WTC11 (cell line): ENCODE data around the gene DYNC1I1. TPM values are rescaled to one million over a fixed set of nuclear protein-coding genes. Genes with fewer than 3 reads are reported as not detected.

ENCODE experiments used
- ATAC-seq: fragments of 200-7000 bp; cut with Tn5 transposase; 2 replicates; pipeline ENCODE4 v1.10.0; 2021; ENCODE audit warnings: mild to moderate bottlenecking, moderate library complexity
- CTCF ChIA-PET: fragments of 300-600 bp; sonication (Branson Sonifier 250); formaldehyde crosslinking; loops from one replicate; lab custom pipeline; 2021; ENCODE audit warnings: antibody characterized with exemption; lab: Charles Lee
- POLR2A ChIA-PET: fragments of 350-600 bp; sonication (Branson Sonifier 250); formaldehyde crosslinking; loops from one replicate; lab custom pipeline; 2021; ENCODE audit warnings: antibody characterized with exemption; lab: Charles Lee
- DNase-seq: peaks from one replicate; pipeline ENCODE4 v3.0.0; 2021; ENCODE audit warnings: low spot score
- H3K27ac Mint-ChIP-seq: 2 replicates; pipeline ENCODE4 v1.8.0; 2021; ENCODE audit warnings: mixed read lengths
- H3K27me3 Mint-ChIP-seq: 2 replicates; pipeline ENCODE4 v1.8.0; 2021; ENCODE audit warnings: low read depth, mild to moderate bottlenecking, moderate library complexity, mixed read lengths
- H3K36me3 Mint-ChIP-seq: 2 replicates; pipeline ENCODE4 v1.8.0; 2021; ENCODE audit warnings: mixed read lengths
- H3K4me1 Mint-ChIP-seq: 2 replicates; pipeline ENCODE4 v1.8.0; 2022; ENCODE audit warnings: mixed read lengths
- H3K4me3 Mint-ChIP-seq: 2 replicates; pipeline ENCODE4 v1.8.0; 2021; ENCODE audit warnings: mild to moderate bottlenecking, moderate library complexity, mixed read lengths
- H3K9me3 Mint-ChIP-seq: 2 replicates; pipeline ENCODE4 v1.8.0; 2021; ENCODE audit warnings: mixed read lengths
- ELF4 ChIP-seq: sonication (generic); formaldehyde crosslinking; IDR thresholded peaks from 2 replicates; pipeline ENCODE4 v1.8.1; 2022; ENCODE audit warnings: low read depth, mild to moderate bottlenecking, moderate library complexity, missing genetic modification reagents
- MYBL2 ChIP-seq: sonication (generic); formaldehyde crosslinking; IDR thresholded peaks from 2 replicates; pipeline ENCODE4 v1.8.1; 2023; ENCODE audit warnings: mild to moderate bottlenecking, moderate library complexity, missing genetic modification reagents
- SMAD4 ChIP-seq: sonication (generic); formaldehyde crosslinking; IDR thresholded peaks from 2 replicates; pipeline ENCODE4 v1.8.0; 2022; ENCODE audit warnings: mild to moderate bottlenecking, missing genetic modification reagents
- ZNF423 ChIP-seq: fragments of 250-450 bp; sonication (Bioruptor Pico); IDR thresholded peaks from 2 replicates; pipeline ENCODE4 v2.1.2; 2022; ENCODE audit warnings: mild to moderate bottlenecking, moderate library complexity
- total RNA-seq: library from RNA; stranded (reverse); gene quantifications from 3 replicates; pipeline ENCODE4 v1.2.3, GENCODE V29; 2021
- TF ChIP-seq, protein P1 (sequence below): sonication (generic); formaldehyde crosslinking; conservative IDR thresholded peaks from 2 replicates; pipeline ENCODE4 v1.8.1; 2023; ENCODE audit warnings: mild to moderate bottlenecking, low read depth, missing genetic modification reagents, moderate library complexity
- TF ChIP-seq, protein P2 (sequence below): sonication (generic); formaldehyde crosslinking; IDR thresholded peaks from 2 replicates; pipeline ENCODE4 v1.8.0; 2022; ENCODE audit warnings: mild to moderate bottlenecking, missing genetic modification reagents
- TF ChIP-seq, protein P3 (sequence below): sonication (generic); formaldehyde crosslinking; IDR thresholded peaks from 2 replicates; pipeline ENCODE4 v1.8.1; 2022; ENCODE audit warnings: missing genetic modification reagents, borderline replicate concordance
- TF ChIP-seq, protein P4 (sequence below): sonication (generic); formaldehyde crosslinking; IDR thresholded peaks from 2 replicates; pipeline ENCODE4 v1.8.1; 2023; ENCODE audit warnings: mild to moderate bottlenecking, missing genetic modification reagents, borderline replicate concordance
- TF ChIP-seq, protein P5 (sequence below): sonication (generic); formaldehyde crosslinking; conservative IDR thresholded peaks from 2 replicates; pipeline ENCODE4 v1.8.1; 2022; ENCODE audit warnings: mild to moderate bottlenecking, missing genetic modification reagents
- TF ChIP-seq, protein P6 (sequence below): sonication (generic); formaldehyde crosslinking; IDR thresholded peaks from 2 replicates; pipeline ENCODE4 v1.8.0; 2023; ENCODE audit warnings: missing genetic modification reagents, mild to moderate bottlenecking, borderline replicate concordance
- TF ChIP-seq, protein P7 (sequence below): sonication (generic); formaldehyde crosslinking; IDR thresholded peaks from 2 replicates; pipeline ENCODE4 v1.8.0; 2022; ENCODE audit warnings: mild to moderate bottlenecking, missing genetic modification reagents

The DYNC1I1 gene
- total RNA-seq, 1 experiment from 2014 or later = 2.8 TPM

DNA sequence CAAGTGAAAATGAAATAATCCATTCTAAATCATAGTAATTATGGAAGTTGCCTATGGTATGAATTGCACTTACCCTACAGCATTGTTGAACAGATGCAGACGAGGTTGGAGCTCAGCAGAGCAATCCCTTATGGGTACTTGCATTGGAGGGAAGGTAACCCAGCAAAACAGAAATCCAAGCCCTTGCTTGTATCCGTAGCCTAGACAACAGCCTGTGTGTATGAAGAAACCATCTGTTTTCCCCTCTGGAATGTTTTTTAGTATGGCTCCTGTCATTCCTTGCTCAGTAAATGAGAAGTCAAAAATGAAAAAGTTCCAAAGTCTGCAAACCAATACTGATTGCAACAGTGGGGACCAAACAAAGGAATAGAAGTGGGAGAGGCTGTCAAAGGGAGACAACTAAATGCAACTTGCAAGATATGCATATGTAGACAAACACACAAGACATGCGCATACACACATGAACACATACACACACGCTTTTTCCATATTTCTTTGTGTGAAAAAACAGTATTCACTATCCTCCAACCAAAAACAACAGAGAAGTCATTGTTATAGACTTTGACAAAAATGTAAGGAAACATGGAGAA, 260.8 kb downstream of the DYNC1I1 start:
- no peak overlapping the region for H3K27ac Mint-ChIP-seq
- no peaks in the 10 kb centered on the region for H3K27me3 Mint-ChIP-seq
- TF ChIP-seq SMAD4 = no peak
- TF ChIP-seq, protein P1, sequence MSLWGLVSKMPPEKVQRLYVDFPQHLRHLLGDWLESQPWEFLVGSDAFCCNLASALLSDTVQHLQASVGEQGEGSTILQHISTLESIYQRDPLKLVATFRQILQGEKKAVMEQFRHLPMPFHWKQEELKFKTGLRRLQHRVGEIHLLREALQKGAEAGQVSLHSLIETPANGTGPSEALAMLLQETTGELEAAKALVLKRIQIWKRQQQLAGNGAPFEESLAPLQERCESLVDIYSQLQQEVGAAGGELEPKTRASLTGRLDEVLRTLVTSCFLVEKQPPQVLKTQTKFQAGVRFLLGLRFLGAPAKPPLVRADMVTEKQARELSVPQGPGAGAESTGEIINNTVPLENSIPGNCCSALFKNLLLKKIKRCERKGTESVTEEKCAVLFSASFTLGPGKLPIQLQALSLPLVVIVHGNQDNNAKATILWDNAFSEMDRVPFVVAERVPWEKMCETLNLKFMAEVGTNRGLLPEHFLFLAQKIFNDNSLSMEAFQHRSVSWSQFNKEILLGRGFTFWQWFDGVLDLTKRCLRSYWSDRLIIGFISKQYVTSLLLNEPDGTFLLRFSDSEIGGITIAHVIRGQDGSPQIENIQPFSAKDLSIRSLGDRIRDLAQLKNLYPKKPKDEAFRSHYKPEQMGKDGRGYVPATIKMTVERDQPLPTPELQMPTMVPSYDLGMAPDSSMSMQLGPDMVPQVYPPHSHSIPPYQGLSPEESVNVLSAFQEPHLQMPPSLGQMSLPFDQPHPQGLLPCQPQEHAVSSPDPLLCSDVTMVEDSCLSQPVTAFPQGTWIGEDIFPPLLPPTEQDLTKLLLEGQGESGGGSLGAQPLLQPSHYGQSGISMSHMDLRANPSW = no peak
- TF ChIP-seq, protein P2, sequence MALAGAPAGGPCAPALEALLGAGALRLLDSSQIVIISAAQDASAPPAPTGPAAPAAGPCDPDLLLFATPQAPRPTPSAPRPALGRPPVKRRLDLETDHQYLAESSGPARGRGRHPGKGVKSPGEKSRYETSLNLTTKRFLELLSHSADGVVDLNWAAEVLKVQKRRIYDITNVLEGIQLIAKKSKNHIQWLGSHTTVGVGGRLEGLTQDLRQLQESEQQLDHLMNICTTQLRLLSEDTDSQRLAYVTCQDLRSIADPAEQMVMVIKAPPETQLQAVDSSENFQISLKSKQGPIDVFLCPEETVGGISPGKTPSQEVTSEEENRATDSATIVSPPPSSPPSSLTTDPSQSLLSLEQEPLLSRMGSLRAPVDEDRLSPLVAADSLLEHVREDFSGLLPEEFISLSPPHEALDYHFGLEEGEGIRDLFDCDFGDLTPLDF = no peak
- TF ChIP-seq MYBL2 (CRISPR knock-in tag) = no peak
- no peak for TF ChIP-seq ELF4 (CRISPR knock-in tag)
- TF ChIP-seq, protein P3, sequence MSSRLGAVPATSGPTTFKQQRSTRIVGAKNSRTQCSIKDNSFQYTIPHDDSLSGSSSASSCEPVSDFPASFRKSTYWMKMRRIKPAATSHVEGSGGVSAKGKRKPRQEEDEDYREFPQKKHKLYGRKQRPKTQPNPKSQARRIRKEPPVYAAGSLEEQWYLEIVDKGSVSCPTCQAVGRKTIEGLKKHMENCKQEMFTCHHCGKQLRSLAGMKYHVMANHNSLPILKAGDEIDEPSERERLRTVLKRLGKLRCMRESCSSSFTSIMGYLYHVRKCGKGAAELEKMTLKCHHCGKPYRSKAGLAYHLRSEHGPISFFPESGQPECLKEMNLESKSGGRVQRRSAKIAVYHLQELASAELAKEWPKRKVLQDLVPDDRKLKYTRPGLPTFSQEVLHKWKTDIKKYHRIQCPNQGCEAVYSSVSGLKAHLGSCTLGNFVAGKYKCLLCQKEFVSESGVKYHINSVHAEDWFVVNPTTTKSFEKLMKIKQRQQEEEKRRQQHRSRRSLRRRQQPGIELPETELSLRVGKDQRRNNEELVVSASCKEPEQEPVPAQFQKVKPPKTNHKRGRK (CRISPR knock-in tag) = no peak
- TF ChIP-seq, protein P4, sequence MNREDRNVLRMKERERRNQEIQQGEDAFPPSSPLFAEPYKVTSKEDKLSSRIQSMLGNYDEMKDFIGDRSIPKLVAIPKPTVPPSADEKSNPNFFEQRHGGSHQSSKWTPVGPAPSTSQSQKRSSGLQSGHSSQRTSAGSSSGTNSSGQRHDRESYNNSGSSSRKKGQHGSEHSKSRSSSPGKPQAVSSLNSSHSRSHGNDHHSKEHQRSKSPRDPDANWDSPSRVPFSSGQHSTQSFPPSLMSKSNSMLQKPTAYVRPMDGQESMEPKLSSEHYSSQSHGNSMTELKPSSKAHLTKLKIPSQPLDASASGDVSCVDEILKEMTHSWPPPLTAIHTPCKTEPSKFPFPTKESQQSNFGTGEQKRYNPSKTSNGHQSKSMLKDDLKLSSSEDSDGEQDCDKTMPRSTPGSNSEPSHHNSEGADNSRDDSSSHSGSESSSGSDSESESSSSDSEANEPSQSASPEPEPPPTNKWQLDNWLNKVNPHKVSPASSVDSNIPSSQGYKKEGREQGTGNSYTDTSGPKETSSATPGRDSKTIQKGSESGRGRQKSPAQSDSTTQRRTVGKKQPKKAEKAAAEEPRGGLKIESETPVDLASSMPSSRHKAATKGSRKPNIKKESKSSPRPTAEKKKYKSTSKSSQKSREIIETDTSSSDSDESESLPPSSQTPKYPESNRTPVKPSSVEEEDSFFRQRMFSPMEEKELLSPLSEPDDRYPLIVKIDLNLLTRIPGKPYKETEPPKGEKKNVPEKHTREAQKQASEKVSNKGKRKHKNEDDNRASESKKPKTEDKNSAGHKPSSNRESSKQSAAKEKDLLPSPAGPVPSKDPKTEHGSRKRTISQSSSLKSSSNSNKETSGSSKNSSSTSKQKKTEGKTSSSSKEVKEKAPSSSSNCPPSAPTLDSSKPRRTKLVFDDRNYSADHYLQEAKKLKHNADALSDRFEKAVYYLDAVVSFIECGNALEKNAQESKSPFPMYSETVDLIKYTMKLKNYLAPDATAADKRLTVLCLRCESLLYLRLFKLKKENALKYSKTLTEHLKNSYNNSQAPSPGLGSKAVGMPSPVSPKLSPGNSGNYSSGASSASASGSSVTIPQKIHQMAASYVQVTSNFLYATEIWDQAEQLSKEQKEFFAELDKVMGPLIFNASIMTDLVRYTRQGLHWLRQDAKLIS = no peak
- TF ChIP-seq, protein P5, sequence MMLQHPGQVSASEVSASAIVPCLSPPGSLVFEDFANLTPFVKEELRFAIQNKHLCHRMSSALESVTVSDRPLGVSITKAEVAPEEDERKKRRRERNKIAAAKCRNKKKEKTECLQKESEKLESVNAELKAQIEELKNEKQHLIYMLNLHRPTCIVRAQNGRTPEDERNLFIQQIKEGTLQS = no peak
- TF ChIP-seq, protein P6, sequence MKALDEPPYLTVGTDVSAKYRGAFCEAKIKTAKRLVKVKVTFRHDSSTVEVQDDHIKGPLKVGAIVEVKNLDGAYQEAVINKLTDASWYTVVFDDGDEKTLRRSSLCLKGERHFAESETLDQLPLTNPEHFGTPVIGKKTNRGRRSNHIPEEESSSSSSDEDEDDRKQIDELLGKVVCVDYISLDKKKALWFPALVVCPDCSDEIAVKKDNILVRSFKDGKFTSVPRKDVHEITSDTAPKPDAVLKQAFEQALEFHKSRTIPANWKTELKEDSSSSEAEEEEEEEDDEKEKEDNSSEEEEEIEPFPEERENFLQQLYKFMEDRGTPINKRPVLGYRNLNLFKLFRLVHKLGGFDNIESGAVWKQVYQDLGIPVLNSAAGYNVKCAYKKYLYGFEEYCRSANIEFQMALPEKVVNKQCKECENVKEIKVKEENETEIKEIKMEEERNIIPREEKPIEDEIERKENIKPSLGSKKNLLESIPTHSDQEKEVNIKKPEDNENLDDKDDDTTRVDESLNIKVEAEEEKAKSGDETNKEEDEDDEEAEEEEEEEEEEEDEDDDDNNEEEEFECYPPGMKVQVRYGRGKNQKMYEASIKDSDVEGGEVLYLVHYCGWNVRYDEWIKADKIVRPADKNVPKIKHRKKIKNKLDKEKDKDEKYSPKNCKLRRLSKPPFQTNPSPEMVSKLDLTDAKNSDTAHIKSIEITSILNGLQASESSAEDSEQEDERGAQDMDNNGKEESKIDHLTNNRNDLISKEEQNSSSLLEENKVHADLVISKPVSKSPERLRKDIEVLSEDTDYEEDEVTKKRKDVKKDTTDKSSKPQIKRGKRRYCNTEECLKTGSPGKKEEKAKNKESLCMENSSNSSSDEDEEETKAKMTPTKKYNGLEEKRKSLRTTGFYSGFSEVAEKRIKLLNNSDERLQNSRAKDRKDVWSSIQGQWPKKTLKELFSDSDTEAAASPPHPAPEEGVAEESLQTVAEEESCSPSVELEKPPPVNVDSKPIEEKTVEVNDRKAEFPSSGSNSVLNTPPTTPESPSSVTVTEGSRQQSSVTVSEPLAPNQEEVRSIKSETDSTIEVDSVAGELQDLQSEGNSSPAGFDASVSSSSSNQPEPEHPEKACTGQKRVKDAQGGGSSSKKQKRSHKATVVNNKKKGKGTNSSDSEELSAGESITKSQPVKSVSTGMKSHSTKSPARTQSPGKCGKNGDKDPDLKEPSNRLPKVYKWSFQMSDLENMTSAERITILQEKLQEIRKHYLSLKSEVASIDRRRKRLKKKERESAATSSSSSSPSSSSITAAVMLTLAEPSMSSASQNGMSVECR = no peak
- no peak for TF ChIP-seq ZNF423
- TF ChIP-seq, protein P7, sequence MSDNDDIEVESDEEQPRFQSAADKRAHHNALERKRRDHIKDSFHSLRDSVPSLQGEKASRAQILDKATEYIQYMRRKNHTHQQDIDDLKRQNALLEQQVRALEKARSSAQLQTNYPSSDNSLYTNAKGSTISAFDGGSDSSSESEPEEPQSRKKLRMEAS (CRISPR knock-in tag) = no peak
- no peak overlapping the region for H3K4me3 Mint-ChIP-seq
- ATAC-seq = no peak
- H3K36me3 Mint-ChIP-seq = no peaks in the 10 kb centered on the region
- 0 out of 2 replicates have a peak, but pooled peaks cover 3% of the 10 kb centered on the region for H3K4me1 Mint-ChIP-seq
- no peak for DNase-seq
- POLR2A ChIA-PET = no interaction called here
- CTCF ChIA-PET = no interaction called here
- H3K9me3 Mint-ChIP-seq = no peaks in the 10 kb centered on the region
